Measurements from ENCODE around the gene SLCO6A1.

GRCh38 chr5:102532123-102532522 lies 33.3 kb upstream of the SLCO6A1 start:
- no peak for TF ChIP-seq CTCF (IDR thresholded peaks at IDR 0.05; ENCODE audit: low read depth, low read length)
- TF ChIP-seq EZH2phosphoT487 (IDR thresholded peaks at IDR 0.05; ENCODE audit: low read depth): no peak

Data from OCI-LY3 (cell line).